Mammary epithelial cell (primary cell): ENCODE measurements around the gene LIMS3.
"Not testable (repeated sequence)": the region's sequence is repeated elsewhere in the genome, so short reads cannot be mapped to it uniquely, and the experiment has no call there.

Experiments
- CTCF ChIP-seq, 2 donors: IDR thresholded peaks in 1 of 2; conservative IDR thresholded peaks in 1 of 2; 2 replicates each; pipeline ENCODE4 v1.5.1; 2011 to 2012; ENCODE audit warnings: inconsistent platforms in 2 of 2, low read length in 2 of 2, mild to moderate bottlenecking in 2 of 2, control low read depth in 1 of 2, low read depth in 1 of 2; ENCODE audit not compliant: insufficient read depth in 1 of 2; ENCODE audit errors: extremely low read depth in 1 of 2
- EZH2 ChIP-seq: IDR thresholded peaks from 2 replicates; pipeline ENCODE4 v1.6.1; 2012; ENCODE audit warnings: low read length, inconsistent platforms, borderline replicate concordance

DNA sequence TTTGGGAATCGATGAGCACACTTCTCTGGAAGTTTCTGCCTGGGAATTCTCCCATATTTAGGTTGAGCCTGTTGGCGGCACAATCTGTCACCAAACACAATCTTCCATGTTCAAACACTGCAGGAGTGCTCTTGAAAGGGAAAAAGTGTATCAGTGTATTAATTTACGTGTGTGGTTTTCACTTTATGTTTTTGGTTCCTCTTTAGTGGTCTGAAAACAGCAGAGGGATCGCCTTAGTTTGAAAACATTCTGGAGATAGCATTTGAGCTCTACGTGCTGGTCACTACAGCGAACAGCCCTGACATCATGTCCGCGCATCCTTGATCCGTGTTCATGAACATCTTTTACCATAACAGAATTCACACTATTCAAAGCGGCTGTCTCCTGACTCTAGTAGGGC, 73.2 kb downstream of the LIMS3 start:
- not testable (repeated sequence) for TF ChIP-seq EZH2; CTCF (conservative IDR thresholded peaks at IDR 0.05 in 1 of 2, IDR thresholded peaks at IDR 0.05 in 1 of 2; ENCODE audit: extremely low read depth in 1 of 2, insufficient read depth in 1 of 2, low read depth in 1 of 2, low read length in 2 of 2)
